ENCODE measurements around the gene CNNM2.

GRCh38 chr10:102959360-102959759 lies 41.3 kb downstream of the CNNM2 start:
- no peak for TF ChIP-seq CTCF (IDR thresholded peaks at IDR 0.05)
- TF ChIP-seq POLR2A (IDR thresholded peaks at IDR 0.05), result no peak

Data from body of pancreas (tissue), 4 donors.